OCI-LY1 (cell line): ENCODE results near the gene MYO1A.

Source experiments
- H2AFZ ChIP-seq: fragments of 200-600 bp; sonication (generic), shearing (Covaris generic); 2 replicates; pipeline ENCODE4 v1.6.0; 2014; ENCODE audit warnings: antibody characterized with exemption, mild to moderate bottlenecking, low read length
- H3F3A ChIP-seq: fragments of 200-600 bp; sonication (generic), shearing (Covaris generic); 2 replicates; pipeline ENCODE4 v1.6.0; 2014; ENCODE audit warnings: mild to moderate bottlenecking, antibody characterized with exemption, low read length, moderate library complexity; ENCODE audit not compliant: insufficient read depth
- H3K27ac ChIP-seq: fragments of 200-600 bp; sonication (generic); 2 replicates; pipeline ENCODE4 v1.5.1; 2014; ENCODE audit warnings: low read length, mixed run types, mild to moderate bottlenecking, low read depth; ENCODE audit not compliant: poor library complexity, severe bottlenecking
- H3K27me3 ChIP-seq: fragments of 200-600 bp; sonication (generic); 2 replicates; pipeline ENCODE4 v1.6.0; 2014; ENCODE audit warnings: antibody characterized with exemption, mild to moderate bottlenecking, low read length, moderate library complexity; ENCODE audit not compliant: insufficient read depth
- H3K36me3 ChIP-seq: fragments of 200-600 bp; sonication (generic); 2 replicates; pipeline ENCODE4 v1.6.1; 2014; ENCODE audit warnings: mild to moderate bottlenecking, antibody characterized with exemption, low read length, moderate library complexity, mixed read lengths; ENCODE audit not compliant: insufficient read depth
- H3K4me1 ChIP-seq: fragments of 200-600 bp; sonication (generic); 2 replicates; pipeline ENCODE4 v1.5.1; 2014; ENCODE audit warnings: mild to moderate bottlenecking, low read length, moderate library complexity; ENCODE audit not compliant: insufficient read depth, severe bottlenecking
- H3K4me2 ChIP-seq: fragments of 200-600 bp; sonication (generic), shearing (Covaris generic); 2 replicates; pipeline ENCODE4 v1.6.1; 2014; ENCODE audit warnings: low read length
- H3K4me3 ChIP-seq: fragments of 200-600 bp; sonication (generic); 2 replicates; pipeline ENCODE4 v1.5.1; 2014; ENCODE audit warnings: low read length, low read depth, mild to moderate bottlenecking, mixed read lengths; ENCODE audit not compliant: poor library complexity, severe bottlenecking
- H3K79me2 ChIP-seq: fragments of 200-600 bp; shearing (Covaris generic); 2 replicates; pipeline ENCODE4 v1.6.1; 2016; ENCODE audit warnings: mixed run types, low read length, mixed read lengths; ENCODE audit not compliant: insufficient read depth
- H3K9ac ChIP-seq: fragments of 200-600 bp; sonication (generic), shearing (Covaris generic); 2 replicates; pipeline ENCODE4 v1.6.1; 2014; ENCODE audit warnings: mild to moderate bottlenecking, low read length, mixed read lengths
- H3K9me2 ChIP-seq: fragments of 200-600 bp; sonication (generic), shearing (Covaris generic); 2 replicates; pipeline ENCODE4 v1.6.1; 2014; ENCODE audit warnings: low read depth, mild to moderate bottlenecking, low read length, mixed read lengths
- H3K9me3 ChIP-seq: fragments of 200-600 bp; shearing (Covaris generic); 2 replicates; pipeline ENCODE4 v1.6.1; 2014; ENCODE audit warnings: low read length, mixed read lengths
- H4K20me1 ChIP-seq: fragments of 200-600 bp; sonication (generic), shearing (Covaris generic); 2 replicates; pipeline ENCODE4 v1.6.0; 2016; ENCODE audit warnings: mild to moderate bottlenecking, low read length; ENCODE audit not compliant: insufficient read depth
- EZH2 ChIP-seq: fragments of 200-600 bp; sonication (generic), shearing (Covaris generic); IDR thresholded peaks from 2 replicates; pipeline ENCODE4 v1.8.0; 2017; ENCODE audit warnings: borderline replicate concordance, mixed run types, mild to moderate bottlenecking, antibody characterized with exemption, low read length, moderate library complexity, mixed read lengths
- TF ChIP-seq, protein P1 (sequence below): fragments of 200-600 bp; sonication (generic), shearing (Covaris generic); IDR thresholded peaks from 2 replicates; pipeline ENCODE4 v1.5.1; 2017; ENCODE audit warnings: mild to moderate bottlenecking, antibody characterized with exemption, low read length, moderate library complexity, mixed read lengths

Gene MYO1A

DNA sequence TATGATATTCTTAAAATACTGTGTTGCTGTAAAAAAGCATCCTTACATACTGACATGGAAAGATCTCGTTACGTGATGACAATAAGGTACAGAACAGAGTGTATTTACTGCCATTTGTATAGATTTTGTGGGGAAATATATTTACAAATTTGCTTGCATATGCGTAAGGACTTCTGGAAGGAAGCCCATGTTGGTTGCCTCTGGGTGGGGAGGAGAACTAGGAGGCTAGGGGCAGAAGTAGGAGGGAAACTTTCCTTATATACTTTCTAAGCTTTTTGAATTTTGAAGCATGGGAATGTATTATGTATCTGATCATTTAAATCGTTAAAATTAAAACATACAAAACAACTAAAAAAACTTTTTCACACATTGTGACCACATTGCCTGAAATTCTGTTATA is 9.7 kb downstream of the MYO1A start:
- Histone ChIP-seq H3K27ac (no peak overlapping the region), H3K79me2 (no peaks in the 10 kb centered on the region), H3K9me2 (no peaks in the 10 kb centered on the region), H3K36me3 (no peaks in the 10 kb centered on the region), H3K9me3 (no peaks in the 10 kb centered on the region), H3F3A (no peaks in the 10 kb centered on the region), H3K4me2 (no peak overlapping the region), H3K4me3 (no peak overlapping the region), H3K9ac (no peak overlapping the region), H4K20me1 (no peaks in the 10 kb centered on the region), H2AFZ (no peak overlapping the region), H3K27me3 (0 out of 2 replicates have a peak, but pooled peaks cover 12% of the 10 kb centered on the region), H3K4me1 (no peaks in the 10 kb centered on the region)
- TF ChIP-seq, protein P1, sequence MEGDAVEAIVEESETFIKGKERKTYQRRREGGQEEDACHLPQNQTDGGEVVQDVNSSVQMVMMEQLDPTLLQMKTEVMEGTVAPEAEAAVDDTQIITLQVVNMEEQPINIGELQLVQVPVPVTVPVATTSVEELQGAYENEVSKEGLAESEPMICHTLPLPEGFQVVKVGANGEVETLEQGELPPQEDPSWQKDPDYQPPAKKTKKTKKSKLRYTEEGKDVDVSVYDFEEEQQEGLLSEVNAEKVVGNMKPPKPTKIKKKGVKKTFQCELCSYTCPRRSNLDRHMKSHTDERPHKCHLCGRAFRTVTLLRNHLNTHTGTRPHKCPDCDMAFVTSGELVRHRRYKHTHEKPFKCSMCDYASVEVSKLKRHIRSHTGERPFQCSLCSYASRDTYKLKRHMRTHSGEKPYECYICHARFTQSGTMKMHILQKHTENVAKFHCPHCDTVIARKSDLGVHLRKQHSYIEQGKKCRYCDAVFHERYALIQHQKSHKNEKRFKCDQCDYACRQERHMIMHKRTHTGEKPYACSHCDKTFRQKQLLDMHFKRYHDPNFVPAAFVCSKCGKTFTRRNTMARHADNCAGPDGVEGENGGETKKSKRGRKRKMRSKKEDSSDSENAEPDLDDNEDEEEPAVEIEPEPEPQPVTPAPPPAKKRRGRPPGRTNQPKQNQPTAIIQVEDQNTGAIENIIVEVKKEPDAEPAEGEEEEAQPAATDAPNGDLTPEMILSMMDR = no peak
- TF ChIP-seq EZH2 = no peak

- Histone ChIP-seq H3K4me3 (no peak overlapping the region), H3K9ac (no peak overlapping the region), H3K4me2 (no peak overlapping the region), H3K27me3 (0 out of 2 replicates have a peak, but pooled peaks cover 12% of the 10 kb centered on the region), H3K36me3 (no peaks in the 10 kb centered on the region), H3K4me1 (no peaks in the 10 kb centered on the region), H3K27ac (no peak overlapping the region), H2AFZ (no peak overlapping the region), H3K9me2 (no peaks in the 10 kb centered on the region), H3K79me2 (no peaks in the 10 kb centered on the region), H3F3A (no peaks in the 10 kb centered on the region), H3K9me3 (no peaks in the 10 kb centered on the region), H4K20me1 (no peaks in the 10 kb centered on the region)
- no peak for TF ChIP-seq EZH2
- TF ChIP-seq, protein P1 = no peak
Observed at GRCh38 chr12:57039016-57039798, 10.7 kb downstream of the MYO1A start.

GRCh38 chr12:57037264-57037663 is 12.7 kb downstream of the MYO1A start:
- Histone ChIP-seq H3K9me2 (no peaks in the 10 kb centered on the region), H3K36me3 (no peaks in the 10 kb centered on the region), H2AFZ (no peak overlapping the region), H3K4me3 (no peak overlapping the region), H3K9me3 (no peaks in the 10 kb centered on the region), H3K4me1 (no peaks in the 10 kb centered on the region), H3K9ac (no peak overlapping the region), H3F3A (no peaks in the 10 kb centered on the region), H3K79me2 (no peaks in the 10 kb centered on the region), H3K4me2 (no peak overlapping the region), H3K27me3 (0 out of 2 replicates have a peak, but pooled peaks cover 12% of the 10 kb centered on the region), H3K27ac (no peak overlapping the region), H4K20me1 (no peaks in the 10 kb centered on the region)
- TF ChIP-seq EZH2 = no peak
- TF ChIP-seq, protein P1 = no peak
